Activated CD8-positive, alpha-beta memory T cell treated with anti-CD3 and anti-CD28 coated beads for 1 hour (primary cell): ENCODE data around the gene COL11A2.
"Not testable (repeated sequence)": the region's sequence is repeated elsewhere in the genome, so short reads cannot be mapped to it uniquely, and the experiment has no call there.

Source experiments
- DNase-seq, 2 donors: peaks; one replicate each; pipeline ENCODE4 v3.0.0-alpha.2; 2020; ENCODE audit warnings: low read depth in 1 of 2; ENCODE audit errors: extremely low read depth in 1 of 2

COL11A2 gene

GRCh38 chr6:33192105-33192646 lies at the start of gene COL11A2:
Gene COL11A2, minus strand, starts transcription at chr6:33192467. Its CDS starts 227 bp downstream, at chr6:33192240.
- DNase-seq = no peak

- no peak for DNase-seq
Observed at GRCh38 chr6:33241968-33242367, 49.7 kb upstream of the COL11A2 start.

DNA sequence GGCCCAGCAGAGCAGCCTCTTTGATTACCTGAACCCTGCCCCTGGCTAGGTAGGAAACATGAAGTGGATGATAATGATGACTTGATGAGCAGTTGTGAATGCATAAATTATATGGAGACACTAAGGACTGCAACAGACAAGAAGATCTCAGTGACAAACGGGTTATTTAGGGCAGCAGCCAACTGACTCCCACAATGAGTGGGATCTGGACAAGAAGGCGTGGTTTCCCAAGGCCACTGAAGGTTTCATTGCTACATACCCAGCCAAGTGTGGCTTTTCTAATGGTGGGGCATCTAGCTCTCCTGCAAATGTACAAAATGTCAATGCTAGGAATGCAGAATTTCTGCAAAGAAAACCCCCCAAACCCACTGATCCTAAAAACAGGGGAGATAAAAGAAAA lies 45.5 kb upstream of the COL11A2 start:
- DNase-seq = no peak

GRCh38 chr6:33236852-33237251 lies 44.6 kb upstream of the COL11A2 start:
- DNase-seq = no peak

DNA sequence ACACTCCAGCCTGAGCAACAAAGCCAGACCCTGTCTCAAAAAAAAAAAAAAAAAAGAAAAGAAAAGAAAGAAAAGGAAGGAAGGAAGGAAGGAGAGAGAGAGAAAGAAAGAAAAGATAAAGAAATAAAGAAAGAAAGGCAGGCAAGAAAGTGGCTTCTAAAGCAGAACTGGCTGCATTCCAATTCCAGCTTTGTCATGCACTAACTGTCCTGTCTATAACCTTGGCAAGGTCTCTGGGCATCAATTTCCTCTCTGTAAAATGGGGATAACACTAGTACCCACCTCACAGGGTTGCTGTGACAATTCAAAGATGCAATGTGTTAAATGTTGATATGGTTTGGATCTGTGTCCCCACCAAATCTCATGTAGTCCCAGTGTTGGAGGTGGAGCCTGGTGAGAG lies 44.1 kb upstream of the COL11A2 start:
- DNase-seq = no peak

- DNase-seq = no peak
Observed at GRCh38 chr6:33235221-33235634, 43.0 kb upstream of the COL11A2 start.

- DNase-seq = not testable (repeated sequence)
Observed at GRCh38 chr6:33226503-33227120, 34.3 kb upstream of the COL11A2 start.

DNA sequence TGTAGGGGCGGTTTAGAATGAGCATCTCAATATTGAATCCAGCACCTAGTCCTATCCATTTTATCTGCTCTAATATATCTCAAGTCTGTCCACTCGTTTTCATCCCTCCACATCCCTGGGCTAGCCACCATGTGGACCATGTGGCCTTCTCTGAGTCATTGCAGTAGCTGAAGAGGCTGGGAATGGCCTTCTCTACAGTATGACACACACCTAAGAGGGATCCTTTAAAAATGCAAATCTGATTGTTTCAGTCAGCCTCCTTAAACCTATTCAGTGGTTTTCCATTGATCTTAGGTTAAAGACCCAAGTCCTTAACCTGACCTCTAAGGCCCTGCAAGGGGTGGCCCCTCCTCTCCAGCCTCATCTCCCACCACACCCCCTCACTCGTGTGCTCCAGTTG lies 25.4 kb upstream of the COL11A2 start:
- DNase-seq = no peak

- no peak for DNase-seq
Observed at GRCh38 chr6:33217246-33217645, 25.0 kb upstream of the COL11A2 start.

GRCh38 chr6:33216117-33216649 lies 23.9 kb upstream of the COL11A2 start:
- no peak for DNase-seq

DNA sequence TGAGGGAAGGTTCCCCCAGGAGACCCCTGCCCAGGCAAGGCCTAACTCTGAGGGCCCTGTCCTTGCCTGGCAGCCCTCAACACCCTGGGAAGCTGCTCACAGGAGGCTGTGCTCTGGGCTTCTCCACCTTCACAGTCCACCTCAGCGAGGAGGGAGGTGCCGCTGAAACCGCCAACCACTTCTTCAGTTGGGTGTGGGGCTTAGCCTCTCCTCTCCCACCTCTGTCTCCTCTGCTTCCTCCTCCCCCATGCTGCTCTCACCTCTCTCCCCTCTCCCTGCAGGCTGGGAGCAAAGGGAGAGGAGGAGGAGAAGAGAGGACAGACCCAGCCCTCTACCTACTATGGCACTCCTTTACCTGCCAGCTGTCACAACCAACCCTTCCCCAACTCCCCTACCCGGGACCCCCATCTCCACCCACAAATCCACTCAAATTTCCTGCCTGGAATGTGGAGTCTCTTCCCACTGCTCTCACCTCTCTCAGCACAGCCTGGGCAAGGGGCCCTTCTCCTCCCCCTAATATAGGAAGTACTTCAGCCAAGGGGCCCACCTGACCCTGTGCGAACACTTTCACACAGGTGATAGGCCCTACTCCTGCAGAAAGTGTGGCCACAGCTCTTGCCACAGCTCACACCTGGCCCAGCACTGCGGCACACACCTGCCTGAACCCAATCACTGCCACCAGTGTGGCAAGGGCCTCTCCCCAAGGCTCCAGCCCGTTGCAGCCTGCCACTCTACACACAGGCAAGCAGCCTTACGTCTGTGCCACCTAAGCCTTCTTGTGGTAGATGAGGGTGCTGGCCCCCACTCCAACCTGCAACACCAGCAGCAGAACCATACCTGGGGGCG lies 23.2 kb upstream of the COL11A2 start:
- no peak for DNase-seq

GRCh38 chr6:33213989-33214335 lies 21.7 kb upstream of the COL11A2 start:
- no peak for DNase-seq

DNA sequence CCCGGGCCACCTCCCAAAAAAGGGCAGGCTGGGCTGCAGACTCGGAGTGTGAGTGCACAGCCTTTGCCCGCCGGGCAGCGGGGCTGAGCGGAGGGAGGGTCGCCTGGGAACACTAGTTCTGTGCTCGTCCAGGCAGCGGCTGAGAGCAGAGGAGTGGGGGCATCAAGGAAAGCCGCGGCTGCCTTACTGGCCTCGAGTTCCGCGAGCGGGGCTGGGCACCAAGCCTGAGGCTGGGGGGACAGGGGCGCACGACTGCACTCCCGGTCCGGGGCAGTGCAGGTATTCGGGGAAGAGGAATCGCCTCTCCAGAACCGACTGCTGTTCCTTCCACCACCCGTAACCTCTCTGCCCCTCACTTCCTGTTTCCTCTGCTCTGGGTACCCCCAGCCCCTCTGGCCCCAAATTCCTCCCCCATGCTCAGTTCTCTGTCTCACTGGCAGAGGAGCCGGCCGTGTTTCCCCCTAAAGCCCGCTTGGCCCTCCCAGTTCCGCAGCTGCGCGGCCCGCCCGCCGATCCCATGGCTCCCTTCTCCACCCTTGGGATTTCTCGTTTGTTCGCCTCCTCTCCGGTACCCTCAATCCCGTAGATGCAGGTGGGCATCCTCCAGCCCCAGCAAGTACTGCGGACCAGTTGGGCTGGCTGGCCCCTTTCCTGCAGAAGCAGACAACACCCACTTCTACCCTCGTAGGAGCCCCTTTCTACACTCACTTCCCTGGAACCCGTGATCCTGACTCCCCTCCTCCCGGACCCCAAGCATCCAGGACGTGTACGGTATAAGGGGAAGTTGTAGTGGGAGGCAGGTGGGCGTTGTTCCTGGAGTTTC lies 21.1 kb upstream of the COL11A2 start:
- DNase-seq = no peak

GRCh38 chr6:33212857-33213165 lies 20.5 kb upstream of the COL11A2 start:
- DNase-seq = no peak

DNA sequence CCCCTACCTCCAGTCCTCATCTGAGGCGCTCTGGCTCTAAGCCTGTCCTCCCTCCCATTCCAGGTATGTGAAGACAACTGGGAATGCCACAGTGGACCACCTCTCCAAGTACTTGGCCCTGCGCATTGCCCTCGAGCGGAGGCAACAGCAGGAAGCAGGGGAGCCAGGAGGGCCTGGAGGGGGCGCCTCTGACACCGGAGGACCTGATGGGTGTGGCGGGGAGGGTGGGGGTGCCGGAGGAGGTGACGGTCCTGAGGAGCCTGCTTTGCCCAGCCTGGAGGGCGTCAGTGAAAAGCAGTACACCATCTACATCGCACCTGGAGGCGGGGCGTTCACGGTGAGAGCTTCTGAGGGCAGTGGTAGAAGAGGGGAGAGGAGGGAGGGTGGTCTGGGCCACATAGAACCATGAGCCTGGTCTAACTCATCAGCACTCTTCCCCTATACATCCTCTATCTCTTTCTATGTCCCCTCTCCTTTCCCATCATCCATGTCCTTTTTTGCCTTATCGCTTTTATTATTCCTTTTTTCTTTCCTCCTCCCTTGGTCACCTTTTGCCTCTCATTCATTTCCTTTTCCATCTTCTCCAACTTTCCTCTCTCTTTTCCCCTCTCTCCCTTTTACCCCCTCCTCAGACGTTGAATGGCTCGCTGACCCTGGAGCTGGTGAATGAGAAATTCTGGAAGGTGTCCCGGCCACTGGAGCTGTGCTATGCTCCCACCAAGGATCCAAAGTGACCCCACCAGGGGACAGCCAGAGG lies 19.6 kb upstream of the COL11A2 start:
- DNase-seq = no peak

DNA sequence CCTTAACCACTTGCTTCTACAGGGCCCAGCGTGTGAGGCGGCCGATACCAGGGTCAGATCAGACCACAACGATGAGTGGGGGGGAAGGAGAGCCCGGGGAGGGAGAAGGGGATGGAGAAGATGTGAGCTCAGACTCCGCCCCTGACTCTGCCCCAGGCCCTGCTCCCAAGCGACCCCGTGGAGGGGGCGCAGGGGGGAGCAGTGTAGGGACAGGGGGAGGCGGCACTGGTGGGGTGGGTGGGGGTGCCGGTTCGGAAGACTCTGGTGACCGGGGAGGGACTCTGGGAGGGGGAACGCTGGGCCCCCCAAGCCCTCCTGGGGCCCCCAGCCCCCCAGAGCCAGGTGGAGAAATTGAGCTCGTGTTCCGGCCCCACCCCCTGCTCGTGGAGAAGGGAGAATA lies 18.9 kb upstream of the COL11A2 start:
- no peak for DNase-seq

GRCh38 chr6:33209856-33210255 lies 17.6 kb upstream of the COL11A2 start:
- DNase-seq = no peak

DNA sequence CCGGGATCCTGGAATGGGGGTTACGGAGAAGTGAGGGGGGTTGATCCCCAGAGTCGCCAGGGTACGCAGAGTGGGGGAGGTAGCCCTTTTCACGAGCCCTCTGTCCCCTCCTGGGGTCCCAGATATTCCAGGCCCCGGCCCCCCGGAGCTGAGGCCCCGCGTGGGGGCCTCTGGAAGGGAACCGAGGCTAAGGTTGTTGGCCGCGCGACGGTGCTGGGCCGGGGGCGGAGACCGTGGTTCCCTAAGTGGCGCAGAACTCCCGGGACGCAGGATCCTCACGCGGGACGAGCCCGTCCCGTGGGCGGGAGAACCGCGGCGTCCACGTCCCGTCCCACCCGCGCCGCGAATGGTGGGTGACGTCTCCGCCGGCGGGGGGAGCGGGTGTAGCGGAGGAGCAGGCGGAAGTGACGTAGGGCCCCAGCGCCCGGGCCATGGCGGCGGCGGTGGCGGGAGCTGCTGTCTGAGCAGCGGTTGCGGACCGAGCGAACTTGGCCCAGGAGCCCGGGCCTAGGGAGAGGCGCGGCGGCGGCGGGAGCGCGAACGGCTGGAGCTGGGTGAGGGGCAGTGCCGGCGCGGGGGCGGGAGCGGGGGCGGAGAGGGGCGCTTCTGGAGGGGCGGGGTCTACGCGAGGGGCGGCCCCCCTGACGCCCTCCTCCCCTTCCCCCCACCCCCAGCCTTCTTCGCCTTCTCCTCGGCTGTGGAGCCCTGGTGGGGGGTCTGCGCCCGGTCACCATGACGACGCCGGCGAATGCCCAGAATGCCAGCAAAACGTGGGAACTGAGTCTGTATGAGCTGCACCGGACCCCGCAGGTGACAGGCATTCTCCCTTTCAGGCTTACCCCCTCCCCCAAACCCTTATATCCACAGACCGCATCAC lies 16.1 kb upstream of the COL11A2 start, which contains the start of gene RING1:
RING1 (plus strand) TSS at position 410 of the 877 bp plus-strand sequence; CDS start at position 733, 323 bp downstream.
- peak; percentile 67 to 85 for DNase-seq

GRCh38 chr6:33207552-33208090 lies 15.4 kb upstream of the COL11A2 start:
- no peak for DNase-seq
